Spinal cord (tissue), 10 donors: ENCODE results near the gene ABCG4. TPM values are rescaled to one million over a fixed set of nuclear protein-coding genes. Genes with fewer than 3 reads are reported as not detected.
"Not testable (repeated sequence)": the region's sequence is repeated elsewhere in the genome, so short reads cannot be mapped to it uniquely, and the experiment has no call there.

Experiments
- DNase-seq, 6 donors: peaks; one replicate each; pipeline versions ENCODE4 v3.0.0 to v3.0.0-alpha.2; 2013 to 2015; ENCODE audit warnings: low spot score in 6 of 6, low read depth in 4 of 6
- H3K27ac ChIP-seq: one replicate; pipeline ENCODE4 v1.5.1; 2013; ENCODE audit warnings: low read depth, low read length, control low read depth
- H3K27me3 ChIP-seq: one replicate; pipeline ENCODE4 v1.6.1; 2013; ENCODE audit warnings: low read length; ENCODE audit not compliant: control insufficient read depth, insufficient read depth
- H3K36me3 ChIP-seq: one replicate; pipeline ENCODE4 v1.6.1; 2013; ENCODE audit warnings: low read length; ENCODE audit not compliant: control insufficient read depth, insufficient read depth
- H3K4me1 ChIP-seq: one replicate; pipeline ENCODE4 v1.6.1; 2013; ENCODE audit warnings: low read length; ENCODE audit not compliant: control insufficient read depth, insufficient read depth
- H3K4me3 ChIP-seq: one replicate; pipeline ENCODE4 v1.5.1; 2013; ENCODE audit warnings: low read depth, low read length, control low read depth
- H3K9me3 ChIP-seq: one replicate; pipeline ENCODE4 v1.6.1; 2013; ENCODE audit warnings: low read length; ENCODE audit not compliant: control insufficient read depth, insufficient read depth
- WGBS: methylation state at CpG from one replicate; pipeline ENCODE4 v1.1.5; 2013; ENCODE audit warnings: missing lambda C conversion rate; ENCODE audit not compliant: insufficient coverage; 5-methylcytosine and 5-hydroxymethylcytosine counted together
- polyA plus RNA-seq, 2 donors: library from polyadenylated mRNA; unstranded; fragments of 120-200 nt; gene quantifications; one replicate each; pipeline ENCODE4 v1.2.1, GENCODE V29; 2013; ENCODE audit not compliant: insufficient read length in 2 of 2
- total RNA-seq, 2 donors: library from RNA; depleted of rRNA in 1 of 2; stranded (reverse); fragments of 120-200 nt in 1 of 2; fragments of >200 nt in 1 of 2; gene quantifications; one replicate each; pipeline versions ENCODE4 v1.2.3 to v1.2.4, GENCODE V29; 2013 to 2014
- donor health status: healthy.

The ABCG4 gene
- total and polyA plus RNA-seq, 4 donors, result 2.1 to 16.9 (median 8.7) TPM

DNA sequence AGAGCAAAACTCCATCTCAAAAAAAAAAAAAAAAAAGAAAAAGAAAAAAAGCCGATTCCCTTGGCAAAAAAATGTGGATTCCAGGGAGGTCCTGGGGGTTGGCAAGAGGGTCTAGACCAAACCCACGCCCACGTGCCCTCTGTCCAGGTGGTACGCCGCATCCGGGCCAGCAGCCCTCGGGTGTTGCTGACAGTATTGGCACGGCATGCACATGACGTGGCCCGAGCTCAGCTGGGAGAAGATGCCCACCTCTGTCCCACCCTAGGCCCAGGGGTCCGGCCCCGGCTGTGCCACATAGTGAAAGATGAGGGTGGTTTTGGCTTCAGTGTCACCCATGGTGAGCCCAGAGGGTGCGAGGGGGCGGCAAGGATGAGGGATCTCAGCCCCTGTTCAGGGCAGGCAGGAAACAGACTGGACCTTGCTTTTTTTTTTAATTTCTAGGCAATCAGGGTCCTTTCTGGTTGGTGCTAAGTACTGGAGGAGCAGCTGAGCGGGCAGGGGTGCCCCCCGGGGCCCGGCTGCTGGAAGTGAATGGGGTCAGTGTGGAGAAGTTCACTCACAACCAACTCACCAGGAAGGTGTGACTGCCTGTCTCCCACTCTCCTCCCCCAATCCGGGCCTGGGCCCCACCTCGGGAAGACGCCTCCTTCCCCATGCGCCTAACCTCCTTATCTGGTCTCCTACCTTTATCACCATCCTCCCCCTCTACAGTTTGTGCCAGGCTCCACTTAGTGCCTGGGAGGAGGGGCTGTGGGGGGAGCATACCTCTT is 38.5 kb downstream of the ABCG4 start:
- no peak for DNase-seq
- no peak overlapping the region for H3K27ac ChIP-seq
- H3K36me3 ChIP-seq, result peaks cover 14% of the 10 kb centered on the region
- peaks cover 11% of the 10 kb centered on the region for H3K4me1 ChIP-seq
- no peaks in the 10 kb centered on the region for H3K27me3 ChIP-seq
- no peaks in the 10 kb centered on the region for H3K9me3 ChIP-seq
- no peak overlapping the region for H3K4me3 ChIP-seq
- WGBS, result 89% methylated on average over 7 of the region's 21 CpGs

DNA sequence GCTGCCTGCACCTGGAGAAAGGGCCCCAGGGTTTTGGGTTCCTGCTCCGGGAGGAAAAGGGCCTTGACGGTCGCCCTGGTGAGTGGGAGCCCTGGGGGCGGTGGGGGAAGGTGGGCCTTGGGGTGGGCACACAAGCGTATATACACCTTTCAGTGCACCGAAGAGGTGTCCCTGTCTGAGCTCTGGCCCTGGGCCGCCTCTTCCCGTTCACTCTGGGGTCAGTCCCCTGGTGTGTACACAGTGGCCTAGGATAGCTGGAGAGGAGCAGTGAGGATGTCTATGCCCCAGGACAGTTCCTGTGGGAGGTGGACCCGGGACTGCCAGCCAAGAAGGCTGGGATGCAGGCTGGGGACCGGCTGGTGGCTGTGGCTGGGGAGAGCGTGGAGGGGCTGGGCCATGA is 39.2 kb downstream of the ABCG4 start:
- Histone ChIP-seq H3K4me3 (no peak overlapping the region), H3K27me3 (no peaks in the 10 kb centered on the region), H3K9me3 (no peaks in the 10 kb centered on the region), H3K4me1 (peaks cover 11% of the 10 kb centered on the region), H3K36me3 (peaks cover 10% of the 10 kb centered on the region), H3K27ac (no peak overlapping the region)
- DNase-seq, result no peak
- 88% methylated on average over 11 of the region's 11 CpGs for WGBS

- Histone ChIP-seq H3K27me3 (no peaks in the 10 kb centered on the region), H3K9me3 (no peaks in the 10 kb centered on the region), H3K36me3 (peaks cover 3% of the 10 kb centered on the region), H3K4me1 (peaks cover 11% of the 10 kb centered on the region), H3K27ac (no peak overlapping the region), H3K4me3 (no peak overlapping the region)
- 80% methylated on average over 6 of the region's 8 CpGs for WGBS
- no peak for DNase-seq
These were observed 40.0 kb downstream of the ABCG4 start for GRCh38 chr11:119188887-119189286.

DNA sequence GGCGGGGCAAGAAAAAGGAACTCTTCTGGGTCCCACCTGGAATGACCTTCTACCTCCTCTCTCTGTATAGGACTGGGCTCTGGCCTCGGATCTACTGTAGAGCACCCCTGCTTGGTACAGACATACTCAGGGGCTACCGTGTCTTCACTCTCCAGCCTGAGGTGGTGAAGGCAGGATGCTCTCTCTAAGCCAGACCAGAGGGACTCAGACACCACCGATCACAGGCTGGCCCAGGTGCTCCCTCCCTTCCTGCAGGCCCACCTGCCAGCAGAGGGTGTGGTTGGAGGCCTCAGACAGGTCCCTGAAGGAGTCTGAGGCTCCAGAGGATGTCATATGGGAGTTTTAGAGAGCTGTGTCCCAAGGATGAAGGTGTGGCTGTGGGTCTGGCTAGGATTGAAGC is 40.5 kb downstream of the ABCG4 start:
- DNase-seq, result no peak
- Histone ChIP-seq H3K4me1 (peaks cover 11% of the 10 kb centered on the region), H3K27me3 (no peaks in the 10 kb centered on the region), H3K36me3 (peaks cover 3% of the 10 kb centered on the region), H3K9me3 (no peaks in the 10 kb centered on the region), H3K27ac (no peak overlapping the region), H3K4me3 (no peak overlapping the region)
- 100% methylated on average over 2 of the region's 4 CpGs for WGBS

- no peak overlapping the region for H3K27ac ChIP-seq
- no peak overlapping the region for H3K4me3 ChIP-seq
- DNase-seq, result no peak
- peaks cover 9% of the 10 kb centered on the region for H3K4me1 ChIP-seq
- H3K36me3 ChIP-seq, result peaks cover 3% of the 10 kb centered on the region
- H3K27me3 ChIP-seq, result no peaks in the 10 kb centered on the region
- 88% methylated on average over 7 of the region's 9 CpGs for WGBS
- H3K9me3 ChIP-seq, result no peaks in the 10 kb centered on the region
These were observed 41.7 kb downstream of the ABCG4 start for GRCh38 chr11:119190531-119190930.

DNA sequence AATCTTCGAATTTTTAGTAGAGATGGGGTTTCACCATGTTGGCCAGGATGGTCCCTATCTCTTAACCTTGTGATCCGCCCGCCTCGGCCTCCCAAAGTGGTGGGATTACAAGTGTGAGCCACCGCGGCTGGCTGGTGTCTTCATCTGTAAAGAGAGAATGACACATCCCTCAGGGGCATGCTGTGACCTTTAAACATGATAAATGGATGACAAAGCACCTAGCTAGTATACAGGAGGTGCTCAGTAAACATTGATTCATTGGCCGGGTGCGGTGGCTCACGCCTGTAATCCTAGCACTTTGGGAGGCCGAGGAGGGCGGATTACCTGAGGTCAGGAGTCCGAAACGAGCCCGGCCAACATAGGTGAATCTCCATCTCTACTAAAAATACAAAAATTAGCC is 42.4 kb downstream of the ABCG4 start:
- H3K36me3 ChIP-seq, H3K9me3 ChIP-seq, H3K4me1 ChIP-seq, DNase-seq, H3K4me3 ChIP-seq, H3K27me3 ChIP-seq, H3K27ac ChIP-seq: not testable (repeated sequence)
- 95% methylated on average over 11 of the region's 14 CpGs for WGBS

- Histone ChIP-seq H3K4me1 (no peaks in the 10 kb centered on the region), H3K36me3 (peaks cover 3% of the 10 kb centered on the region), H3K9me3 (no peaks in the 10 kb centered on the region), H3K4me3 (no peak overlapping the region), H3K27me3 (no peaks in the 10 kb centered on the region), H3K27ac (no peak overlapping the region)
- DNase-seq, result no peak
- WGBS, result 100% methylated on average over 2 of the region's 3 CpGs
These were observed 43.3 kb downstream of the ABCG4 start for GRCh38 chr11:119192111-119192510.

GRCh38 chr11:119193001-119193400 is 44.1 kb downstream of the ABCG4 start:
- no peaks in the 10 kb centered on the region for H3K27me3 ChIP-seq
- H3K9me3 ChIP-seq, result no peaks in the 10 kb centered on the region
- 83% methylated on average over 5 of the region's 5 CpGs for WGBS
- H3K4me3 ChIP-seq, result no peak overlapping the region
- no peaks in the 10 kb centered on the region for H3K36me3 ChIP-seq
- no peak for DNase-seq
- no peak overlapping the region for H3K27ac ChIP-seq
- H3K4me1 ChIP-seq, result no peaks in the 10 kb centered on the region

DNA sequence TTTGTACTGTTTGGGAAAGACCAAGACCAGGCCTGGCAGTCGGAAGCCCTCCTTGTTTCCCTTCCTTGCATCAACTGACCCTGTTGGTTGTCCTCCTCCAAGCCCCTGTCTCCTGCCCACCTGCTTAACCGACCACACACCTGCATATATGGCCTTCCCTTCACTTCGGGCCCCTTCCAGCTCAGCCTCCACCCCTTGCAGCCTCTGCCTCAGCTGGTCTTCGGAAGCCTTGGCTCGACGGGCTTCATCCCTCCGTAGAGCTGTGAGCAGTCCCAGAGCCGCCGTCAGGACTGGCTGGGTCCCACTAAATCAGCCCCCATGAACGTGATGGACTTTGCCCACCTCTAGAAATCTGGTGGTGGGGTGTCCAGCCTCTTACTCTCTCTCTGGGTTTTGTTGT is 44.8 kb downstream of the ABCG4 start:
- Histone ChIP-seq H3K4me1 (no peaks in the 10 kb centered on the region), H3K36me3 (no peaks in the 10 kb centered on the region), H3K4me3 (no peak overlapping the region), H3K9me3 (no peaks in the 10 kb centered on the region), H3K27ac (no peak overlapping the region), H3K27me3 (no peaks in the 10 kb centered on the region)
- 94% methylated on average over 7 of the region's 10 CpGs for WGBS
- DNase-seq, result no peak

DNA sequence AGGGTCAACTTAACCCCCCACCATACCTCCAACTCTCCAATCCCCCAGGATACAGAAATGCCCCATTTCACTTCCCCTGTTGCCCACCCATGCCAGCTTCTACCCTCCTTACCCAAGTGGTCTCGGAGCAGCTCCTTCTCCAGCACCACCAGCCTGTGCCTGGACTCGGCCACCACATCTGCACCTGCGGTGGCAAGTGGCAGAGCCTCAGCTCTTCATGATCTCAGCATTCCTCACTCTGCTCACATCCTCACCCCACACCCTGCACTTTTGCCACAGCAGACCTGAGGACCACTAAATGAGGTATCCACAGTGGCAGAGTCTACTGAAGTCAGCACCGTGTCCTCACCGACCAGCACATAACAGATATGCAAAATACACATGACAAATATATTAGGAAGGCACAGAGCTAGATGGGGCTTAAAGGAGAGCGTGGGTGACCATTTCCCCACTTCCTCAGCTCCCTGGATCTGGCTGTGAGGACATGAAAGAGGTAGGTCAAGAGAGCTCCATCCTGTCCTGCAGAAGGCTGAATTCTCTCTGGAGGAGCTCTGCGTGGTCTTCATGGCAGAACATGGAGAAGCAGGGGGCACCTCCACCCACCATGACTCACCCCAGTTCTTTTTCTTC is 46.1 kb downstream of the ABCG4 start:
- Histone ChIP-seq H3K4me3 (no peak overlapping the region), H3K36me3 (no peaks in the 10 kb centered on the region), H3K27ac (no peak overlapping the region), H3K4me1 (no peaks in the 10 kb centered on the region), H3K9me3 (no peaks in the 10 kb centered on the region), H3K27me3 (no peaks in the 10 kb centered on the region)
- WGBS, result 81% methylated on average over 2 of the region's 7 CpGs
- no peak for DNase-seq
